A549 (cell line): ENCODE results near the gene DPP10. TPM values are rescaled to one million over a fixed set of nuclear protein-coding genes. Genes with fewer than 3 reads are reported as not detected.

Source experiments
- ATAC-seq, 2 experiments: fragments of 200-7000 bp in 1 of 2; fragments of >200 bp in 1 of 2; cut with Nextera tagmentation in 1 of 2; cut with Tn5 transposase in 1 of 2; 3 replicates each; pipeline versions ENCODE4 v1.8.0 to v1.9.1; 2018 to 2020; ENCODE audit warnings: mild to moderate bottlenecking in 1 of 2, moderate library complexity in 1 of 2
- CTCF ChIA-PET: fragments of 300-600 bp; sonication (Branson Sonifier 250); formaldehyde crosslinking; extraction: SDS; loops from one replicate; lab custom pipeline; 2021; ENCODE audit warnings: antibody characterized with exemption, inconsistent platforms; lab: Yijun Ruan, JAX
- POLR2A ChIA-PET: fragments of 350-600 bp; formaldehyde crosslinking; extraction: SDS; loops from one replicate; lab custom pipeline; 2021; ENCODE audit warnings: antibody characterized with exemption, inconsistent platforms; lab: Yijun Ruan, JAX
- DNase-seq, 2 experiments: peaks; one replicate each; pipeline versions ENCODE4 v3.0.0 to v3.0.0-alpha.2; 2011 to 2016; ENCODE audit warnings: low read depth in 1 of 2, low spot score in 1 of 2
- FAIRE-seq: peaks from 2 replicates; lab custom pipeline; 2011; peaks lifted over from hg19 to GRCh38; lab: Jason Lieb, UNC
- H3K27ac ChIP-seq, 2 experiments: fragments of >200 bp; sonication (Bioruptor Twin); formaldehyde crosslinking; 3 replicates each; pipeline ENCODE4 v1.5.1; 2016 to 2017
- H3K4me1 ChIP-seq: fragments of >200 bp; sonication (Bioruptor Twin); formaldehyde crosslinking; 3 replicates; pipeline ENCODE4 v1.6.1; 2016
- H3K4me2 ChIP-seq: fragments of >200 bp; sonication (Bioruptor Twin); formaldehyde crosslinking; 3 replicates; pipeline ENCODE4 v1.6.1; 2016
- H3K4me3 ChIP-seq: fragments of >200 bp; sonication (Bioruptor Twin); formaldehyde crosslinking; 3 replicates; pipeline ENCODE4 v1.5.1; 2016
- H3K9me3 ChIP-seq: fragments of >200 bp; sonication (Bioruptor Twin); formaldehyde crosslinking; 3 replicates; pipeline ENCODE4 v1.6.1; 2016
- BHLHE40 ChIP-seq: IDR thresholded peaks from 2 replicates; pipeline ENCODE4 v1.6.1; 2012; ENCODE audit warnings: low read depth, low read length, inconsistent platforms
- CBX2 ChIP-seq: fragments of 200-600 bp; sonication (generic); IDR thresholded peaks from 2 replicates; pipeline ENCODE4 v1.6.1; 2016; ENCODE audit warnings: low read depth, mild to moderate bottlenecking, borderline replicate concordance
- CEBPB ChIP-seq, 2 experiments: fragments of >200 bp in 1 of 2; sonication (Bioruptor Twin) in 1 of 2; formaldehyde crosslinking in 1 of 2; IDR thresholded peaks; 2 replicates each; pipeline ENCODE4 v1.6.1; 2012 to 2016
- EP300 ChIP-seq, 2 experiments: fragments of >200 bp; sonication (Bioruptor Twin); formaldehyde crosslinking; IDR thresholded peaks; 2 replicates in 1 of 2; 3 replicates in 1 of 2; pipeline ENCODE4 v1.6.1; 2016 to 2017
- ESRRA ChIP-seq: fragments of 150-350 bp; IDR thresholded peaks from 2 replicates; pipeline ENCODE4 v1.6.1; 2014; ENCODE audit warnings: mild to moderate bottlenecking, low read length, borderline replicate concordance
- FOSL2 ChIP-seq, 2 experiments: fragments of 450-650 bp in 1 of 2; fragments of >200 bp in 1 of 2; sonication (Bioruptor Twin) in 1 of 2; formaldehyde crosslinking; IDR thresholded peaks; 2 replicates each; pipeline versions ENCODE4 v1.5.0 to v1.6.1; 2016 to 2020; ENCODE audit warnings: mild to moderate bottlenecking in 1 of 2, moderate library complexity in 1 of 2
- HOXB13 ChIP-seq: fragments of 250-450 bp; sonication (Bioruptor Pico); IDR thresholded peaks from 2 replicates; pipeline ENCODE4 v1.5.0; 2020; ENCODE audit warnings: low read depth, mild to moderate bottlenecking, moderate library complexity
- HOXB5 ChIP-seq: fragments of 250-450 bp; sonication (Bioruptor Pico); IDR thresholded peaks from 2 replicates; pipeline ENCODE4 v1.5.0; 2020; ENCODE audit warnings: mild to moderate bottlenecking, moderate library complexity
- NFE2L2 ChIP-seq: fragments of 150-350 bp; conservative IDR thresholded peaks from 2 replicates; pipeline ENCODE4 v1.6.1; 2014; ENCODE audit warnings: low read length
- NR3C1 ChIP-seq: fragments of >200 bp; sonication (Bioruptor Twin); formaldehyde crosslinking; IDR thresholded peaks from 3 replicates; pipeline ENCODE4 v1.6.1; 2017
- POLR2AphosphoS2 ChIP-seq: conservative IDR thresholded peaks from 2 replicates; pipeline ENCODE4 v1.6.1; 2012; ENCODE audit warnings: low read length, improper control_type of control experiment, inconsistent platforms
- RAD21 ChIP-seq, 2 experiments: fragments of >200 bp in 1 of 2; sonication (Bioruptor Twin) in 1 of 2; formaldehyde crosslinking in 1 of 2; IDR thresholded peaks in 1 of 2; conservative IDR thresholded peaks in 1 of 2; 2 replicates in 1 of 2; 3 replicates in 1 of 2; pipeline ENCODE4 v1.6.1; 2012 to 2018; ENCODE audit warnings: inconsistent platforms in 1 of 2
- RCOR1 ChIP-seq: fragments of 150-350 bp; IDR thresholded peaks from 2 replicates; pipeline ENCODE4 v1.6.1; 2014; ENCODE audit warnings: antibody characterized with exemption, low read length, low read depth
- WGBS: methylation state at CpG from one replicate; pipeline ENCODE4 v1.1.6; 2017; ENCODE audit errors: missing lambda C conversion rate; 5-methylcytosine and 5-hydroxymethylcytosine counted together
- polyA plus RNA-seq, 4 experiments: library from polyadenylated mRNA; depleted of rRNA in 3 of 4; stranded (reverse); fragments of >200 nt; fragmentation: RNase III in 1 of 4; extraction: RNeasy Plus Mini Kit Qiagen cat#74134 plus additional on column Dnase treatment in 1 of 4; gene quantifications; 2 replicates in 3 of 4; 3 replicates in 1 of 4; pipeline ENCODE4 v1.2.3, GENCODE V29; 2011 to 2017
- TF ChIP-seq, protein P1 (sequence below): fragments of 200-600 bp; sonication (generic); IDR thresholded peaks from 2 replicates; pipeline ENCODE4 v1.6.1; 2016; ENCODE audit warnings: antibody characterized with exemption, mild to moderate bottlenecking, moderate library complexity
- TF ChIP-seq, protein P2 (sequence below): fragments of >200 bp; sonication (Bioruptor Twin); formaldehyde crosslinking; IDR thresholded peaks from 3 replicates; pipeline ENCODE4 v1.5.1; 2016
- TF ChIP-seq, protein P3 (sequence below): fragments of >200 bp; sonication (Bioruptor Twin); formaldehyde crosslinking; IDR thresholded peaks from 2 replicates; pipeline ENCODE4 v1.6.1; 2016
- TF ChIP-seq, protein P4 (sequence below): fragments of 150-350 bp; IDR thresholded peaks from 2 replicates; pipeline ENCODE4 v1.6.1; 2014; ENCODE audit warnings: low read depth, mild to moderate bottlenecking, low read length

DPP10 gene
- polyA plus RNA-seq, 2 of the 4 experiments (the other 2 are of a cell fraction) = not detected

DNA sequence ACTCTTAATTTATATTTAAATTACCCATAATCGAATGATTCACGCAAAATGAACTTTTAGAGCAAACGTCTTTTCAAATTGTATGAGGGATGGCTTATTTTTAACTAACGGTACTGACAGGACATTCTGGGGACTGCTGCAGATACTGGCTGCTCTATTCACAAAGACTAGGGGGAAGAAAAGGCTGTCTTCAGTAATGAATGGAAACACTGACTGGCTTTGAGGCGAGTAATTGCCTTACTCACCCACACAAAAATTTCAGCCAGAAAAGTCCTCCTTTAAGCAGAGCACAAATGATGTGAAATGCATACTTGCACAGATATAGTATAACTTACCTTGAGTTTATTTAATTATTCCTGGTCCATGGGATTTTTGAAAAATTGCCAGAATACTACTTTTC lies 852.6 kb downstream of the DPP10 start:
- Histone ChIP-seq H3K4me3 (no peak overlapping the region), H3K27ac (no peak overlapping the region), H3K9me3 (no peaks in the 10 kb centered on the region), H3K4me1 (no peaks in the 10 kb centered on the region), H3K4me2 (no peak overlapping the region)
- DNase-seq (no peak), ATAC-seq (no peak), FAIRE-seq (no peak)
- ChIA-PET POLR2A (no interaction called here), CTCF (no interaction called here)
- 2% methylated on average over 5 of the region's 5 CpGs for WGBS
- TF ChIP-seq POLR2AphosphoS2 (no peak), HOXB5 (CRISPR knock-in tag) (no peak), CBX2 (no peak), HOXB13 (CRISPR knock-in tag) (no peak), RCOR1 (no peak)
- TF ChIP-seq, protein P1, sequence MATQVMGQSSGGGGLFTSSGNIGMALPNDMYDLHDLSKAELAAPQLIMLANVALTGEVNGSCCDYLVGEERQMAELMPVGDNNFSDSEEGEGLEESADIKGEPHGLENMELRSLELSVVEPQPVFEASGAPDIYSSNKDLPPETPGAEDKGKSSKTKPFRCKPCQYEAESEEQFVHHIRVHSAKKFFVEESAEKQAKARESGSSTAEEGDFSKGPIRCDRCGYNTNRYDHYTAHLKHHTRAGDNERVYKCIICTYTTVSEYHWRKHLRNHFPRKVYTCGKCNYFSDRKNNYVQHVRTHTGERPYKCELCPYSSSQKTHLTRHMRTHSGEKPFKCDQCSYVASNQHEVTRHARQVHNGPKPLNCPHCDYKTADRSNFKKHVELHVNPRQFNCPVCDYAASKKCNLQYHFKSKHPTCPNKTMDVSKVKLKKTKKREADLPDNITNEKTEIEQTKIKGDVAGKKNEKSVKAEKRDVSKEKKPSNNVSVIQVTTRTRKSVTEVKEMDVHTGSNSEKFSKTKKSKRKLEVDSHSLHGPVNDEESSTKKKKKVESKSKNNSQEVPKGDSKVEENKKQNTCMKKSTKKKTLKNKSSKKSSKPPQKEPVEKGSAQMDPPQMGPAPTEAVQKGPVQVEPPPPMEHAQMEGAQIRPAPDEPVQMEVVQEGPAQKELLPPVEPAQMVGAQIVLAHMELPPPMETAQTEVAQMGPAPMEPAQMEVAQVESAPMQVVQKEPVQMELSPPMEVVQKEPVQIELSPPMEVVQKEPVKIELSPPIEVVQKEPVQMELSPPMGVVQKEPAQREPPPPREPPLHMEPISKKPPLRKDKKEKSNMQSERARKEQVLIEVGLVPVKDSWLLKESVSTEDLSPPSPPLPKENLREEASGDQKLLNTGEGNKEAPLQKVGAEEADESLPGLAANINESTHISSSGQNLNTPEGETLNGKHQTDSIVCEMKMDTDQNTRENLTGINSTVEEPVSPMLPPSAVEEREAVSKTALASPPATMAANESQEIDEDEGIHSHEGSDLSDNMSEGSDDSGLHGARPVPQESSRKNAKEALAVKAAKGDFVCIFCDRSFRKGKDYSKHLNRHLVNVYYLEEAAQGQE = no peak
- TF ChIP-seq, protein P2, sequence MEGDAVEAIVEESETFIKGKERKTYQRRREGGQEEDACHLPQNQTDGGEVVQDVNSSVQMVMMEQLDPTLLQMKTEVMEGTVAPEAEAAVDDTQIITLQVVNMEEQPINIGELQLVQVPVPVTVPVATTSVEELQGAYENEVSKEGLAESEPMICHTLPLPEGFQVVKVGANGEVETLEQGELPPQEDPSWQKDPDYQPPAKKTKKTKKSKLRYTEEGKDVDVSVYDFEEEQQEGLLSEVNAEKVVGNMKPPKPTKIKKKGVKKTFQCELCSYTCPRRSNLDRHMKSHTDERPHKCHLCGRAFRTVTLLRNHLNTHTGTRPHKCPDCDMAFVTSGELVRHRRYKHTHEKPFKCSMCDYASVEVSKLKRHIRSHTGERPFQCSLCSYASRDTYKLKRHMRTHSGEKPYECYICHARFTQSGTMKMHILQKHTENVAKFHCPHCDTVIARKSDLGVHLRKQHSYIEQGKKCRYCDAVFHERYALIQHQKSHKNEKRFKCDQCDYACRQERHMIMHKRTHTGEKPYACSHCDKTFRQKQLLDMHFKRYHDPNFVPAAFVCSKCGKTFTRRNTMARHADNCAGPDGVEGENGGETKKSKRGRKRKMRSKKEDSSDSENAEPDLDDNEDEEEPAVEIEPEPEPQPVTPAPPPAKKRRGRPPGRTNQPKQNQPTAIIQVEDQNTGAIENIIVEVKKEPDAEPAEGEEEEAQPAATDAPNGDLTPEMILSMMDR = no peak
- TF ChIP-seq, protein P3, sequence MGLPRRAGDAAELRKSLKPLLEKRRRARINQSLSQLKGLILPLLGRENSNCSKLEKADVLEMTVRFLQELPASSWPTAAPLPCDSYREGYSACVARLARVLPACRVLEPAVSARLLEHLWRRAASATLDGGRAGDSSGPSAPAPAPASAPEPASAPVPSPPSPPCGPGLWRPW = no peak

DNA sequence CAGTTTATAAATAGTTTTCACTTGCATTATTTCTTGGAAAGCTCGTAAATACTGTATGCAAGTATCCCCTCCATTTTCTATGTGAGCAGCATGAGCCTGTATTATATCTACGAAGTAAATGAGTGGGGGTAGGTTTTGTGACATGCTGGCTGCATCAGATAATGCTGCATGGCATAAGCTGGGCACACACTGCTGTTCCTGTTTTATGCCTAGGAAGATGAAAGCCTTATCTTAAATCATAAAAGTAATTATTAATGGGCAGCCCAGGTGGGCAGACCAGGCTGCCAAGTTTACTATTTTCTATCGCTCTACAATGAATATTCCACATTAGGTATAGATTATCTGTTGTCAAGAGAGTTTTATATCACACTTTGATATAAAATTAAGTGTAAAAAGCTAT lies 854.6 kb downstream of the DPP10 start:
- Histone ChIP-seq H3K9me3 (no peaks in the 10 kb centered on the region), H3K4me2 (no peak overlapping the region), H3K4me3 (no peak overlapping the region), H3K4me1 (no peaks in the 10 kb centered on the region), H3K27ac (no peak overlapping the region)
- ATAC-seq (no peak), FAIRE-seq (no peak), DNase-seq (no peak)
- 2% methylated on average over 3 of the region's 3 CpGs for WGBS
- CTCF ChIA-PET = no interaction called here
- POLR2A ChIA-PET = no interaction called here
- TF ChIP-seq NR3C1 (no peak), BHLHE40 (no peak), NFE2L2 (no peak), RAD21 (conservative IDR thresholded peaks at IDR 0.05 in 1 of 2, IDR thresholded peaks at IDR 0.05 in 1 of 2) (no peak), EP300 (IDR thresholded peaks at IDR 0.05) (no peak), ESRRA (no peak), POLR2AphosphoS2 (no peak), HOXB13 (CRISPR knock-in tag) (no peak), CEBPB (IDR thresholded peaks at IDR 0.05) (no peak), FOSL2 (IDR thresholded peaks at IDR 0.05) (no peak), FOSL2 (CRISPR knock-in tag; IDR thresholded peaks at IDR 0.05) (no peak)
- TF ChIP-seq, protein P2 = no peak
- TF ChIP-seq, protein P4, sequence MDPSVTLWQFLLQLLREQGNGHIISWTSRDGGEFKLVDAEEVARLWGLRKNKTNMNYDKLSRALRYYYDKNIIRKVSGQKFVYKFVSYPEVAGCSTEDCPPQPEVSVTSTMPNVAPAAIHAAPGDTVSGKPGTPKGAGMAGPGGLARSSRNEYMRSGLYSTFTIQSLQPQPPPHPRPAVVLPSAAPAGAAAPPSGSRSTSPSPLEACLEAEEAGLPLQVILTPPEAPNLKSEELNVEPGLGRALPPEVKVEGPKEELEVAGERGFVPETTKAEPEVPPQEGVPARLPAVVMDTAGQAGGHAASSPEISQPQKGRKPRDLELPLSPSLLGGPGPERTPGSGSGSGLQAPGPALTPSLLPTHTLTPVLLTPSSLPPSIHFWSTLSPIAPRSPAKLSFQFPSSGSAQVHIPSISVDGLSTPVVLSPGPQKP = no peak
- TF ChIP-seq, all 56 proteins: peak for 0
